Stimulated activated CD4-positive, alpha-beta T cell treated with anti-CD3 and anti-CD28 coated beads, Interleukin-15, amount 100 ng/mL, for 1 hour (primary cell): ENCODE results near the gene PIGW.
"Not testable (repeated sequence)": the region's sequence is repeated elsewhere in the genome, so short reads cannot be mapped to it uniquely, and the experiment has no call there.

Experiments
- DNase-seq, 2 donors: peaks; one replicate each; pipeline ENCODE4 v3.0.0-alpha.2; 2020; ENCODE audit warnings: low read depth in 1 of 2, low spot score in 1 of 2

Gene PIGW

GRCh38 chr17:36508439-36508838, 26.3 kb upstream of the PIGW start:
- DNase-seq = not testable (repeated sequence)

- no peak for DNase-seq
Observed at GRCh38 chr17:36509272-36509985, 25.4 kb upstream of the PIGW start.

GRCh38 chr17:36510636-36511035, 24.2 kb upstream of the PIGW start:
- no peak for DNase-seq

- no peak for DNase-seq
Observed at GRCh38 chr17:36511216-36511615, 23.6 kb upstream of the PIGW start.

- no peak for DNase-seq
Observed at GRCh38 chr17:36512641-36513040, 22.1 kb upstream of the PIGW start.

GRCh38 chr17:36514856-36515255, 19.9 kb upstream of the PIGW start:
- no peak for DNase-seq

- DNase-seq = no peak
Observed at GRCh38 chr17:36515837-36516236, 18.9 kb upstream of the PIGW start.

GRCh38 chr17:36523113-36523512, 11.7 kb upstream of the PIGW start:
- no peak for DNase-seq

GRCh38 chr17:36524428-36524876, 10.3 kb upstream of the PIGW start:
- no peak for DNase-seq

- no peak for DNase-seq
Observed at GRCh38 chr17:36525113-36525512, 9.7 kb upstream of the PIGW start.

GRCh38 chr17:36525888-36526287, 8.9 kb upstream of the PIGW start:
- DNase-seq = no peak

- no peak for DNase-seq
Observed at GRCh38 chr17:36527621-36528250, 7.1 kb upstream of the PIGW start.

- DNase-seq = no peak
Observed at GRCh38 chr17:36529121-36529520, 5.7 kb upstream of the PIGW start.

GRCh38 chr17:36532435-36532975, 2.3 kb upstream of the PIGW start:
- no peak for DNase-seq

- DNase-seq = peak; percentile 25 to 30
Observed at GRCh38 chr17:36533935-36534839, 600 bp upstream of the PIGW start.

GRCh38 chr17:36535669-36536081, 888 bp downstream of the PIGW start:
- DNase-seq = no peak

- no peak for DNase-seq
Observed at GRCh38 chr17:36540696-36541095, 5.9 kb downstream of the PIGW start.

GRCh38 chr17:36542755-36543154, 8.0 kb downstream of the PIGW start:
- DNase-seq = no peak

GRCh38 chr17:36544044-36544306, 9.2 kb downstream of the PIGW start:
- no peak for DNase-seq

GRCh38 chr17:36544307-36545076, 9.7 kb downstream of the PIGW start, which contains the start of gene GGNBP2:
Gene GGNBP2, plus strand, starts transcription at chr17:36544919. Its CDS starts 806 bp downstream, at chr17:36545725.
- peak; percentile 84 to 86 for DNase-seq

GRCh38 chr17:36545077-36545464, 10.3 kb downstream of the PIGW start:
- DNase-seq = no peak
